ENCODE measurements around the gene UMODL1.

DNA sequence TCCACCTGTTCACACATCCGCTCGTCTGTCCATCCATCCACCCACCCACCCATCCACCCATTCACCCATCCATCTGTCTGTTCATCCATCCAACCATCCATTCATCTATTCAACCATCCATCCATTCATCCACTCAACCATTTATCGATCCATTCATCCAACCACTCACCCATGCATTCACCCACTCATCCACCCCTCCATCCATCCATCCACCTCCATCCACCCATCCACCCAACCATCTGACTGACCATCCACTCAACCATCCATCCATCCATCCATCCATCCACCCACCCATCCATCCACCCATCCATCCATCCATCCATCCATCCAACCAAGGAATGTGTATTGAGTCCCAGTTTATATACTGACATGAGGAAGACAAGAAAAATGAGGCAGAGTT is 73.1 kb downstream of the UMODL1 start:
- TF ChIP-seq, protein P1, sequence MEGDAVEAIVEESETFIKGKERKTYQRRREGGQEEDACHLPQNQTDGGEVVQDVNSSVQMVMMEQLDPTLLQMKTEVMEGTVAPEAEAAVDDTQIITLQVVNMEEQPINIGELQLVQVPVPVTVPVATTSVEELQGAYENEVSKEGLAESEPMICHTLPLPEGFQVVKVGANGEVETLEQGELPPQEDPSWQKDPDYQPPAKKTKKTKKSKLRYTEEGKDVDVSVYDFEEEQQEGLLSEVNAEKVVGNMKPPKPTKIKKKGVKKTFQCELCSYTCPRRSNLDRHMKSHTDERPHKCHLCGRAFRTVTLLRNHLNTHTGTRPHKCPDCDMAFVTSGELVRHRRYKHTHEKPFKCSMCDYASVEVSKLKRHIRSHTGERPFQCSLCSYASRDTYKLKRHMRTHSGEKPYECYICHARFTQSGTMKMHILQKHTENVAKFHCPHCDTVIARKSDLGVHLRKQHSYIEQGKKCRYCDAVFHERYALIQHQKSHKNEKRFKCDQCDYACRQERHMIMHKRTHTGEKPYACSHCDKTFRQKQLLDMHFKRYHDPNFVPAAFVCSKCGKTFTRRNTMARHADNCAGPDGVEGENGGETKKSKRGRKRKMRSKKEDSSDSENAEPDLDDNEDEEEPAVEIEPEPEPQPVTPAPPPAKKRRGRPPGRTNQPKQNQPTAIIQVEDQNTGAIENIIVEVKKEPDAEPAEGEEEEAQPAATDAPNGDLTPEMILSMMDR (IDR thresholded peaks at IDR 0.05; ENCODE audit: low read length) = no peak
- no peak for TF ChIP-seq EZH2 (optimal IDR thresholded peaks at IDR 0.05; ENCODE audit: low read depth, low read length)
- no peak for TF ChIP-seq EZH2phosphoT487 (IDR thresholded peaks at IDR 0.05; ENCODE audit: low read length)

All from MM.1S (cell line).